SK-N-MC (cell line): Measurements from ENCODE around the gene GNG12.

Source experiments
- EZH2 ChIP-seq: fragments of 200-600 bp; sonication (generic); IDR thresholded peaks from one replicate; pipeline ENCODE4 v1.6.1; 2017; ENCODE audit warnings: antibody characterized with exemption
- POLR2AphosphoS5 ChIP-seq: IDR thresholded peaks from 2 replicates; pipeline ENCODE4 v1.6.1; 2012; ENCODE audit warnings: mild to moderate bottlenecking, low read depth, low read length, borderline replicate concordance

DNA sequence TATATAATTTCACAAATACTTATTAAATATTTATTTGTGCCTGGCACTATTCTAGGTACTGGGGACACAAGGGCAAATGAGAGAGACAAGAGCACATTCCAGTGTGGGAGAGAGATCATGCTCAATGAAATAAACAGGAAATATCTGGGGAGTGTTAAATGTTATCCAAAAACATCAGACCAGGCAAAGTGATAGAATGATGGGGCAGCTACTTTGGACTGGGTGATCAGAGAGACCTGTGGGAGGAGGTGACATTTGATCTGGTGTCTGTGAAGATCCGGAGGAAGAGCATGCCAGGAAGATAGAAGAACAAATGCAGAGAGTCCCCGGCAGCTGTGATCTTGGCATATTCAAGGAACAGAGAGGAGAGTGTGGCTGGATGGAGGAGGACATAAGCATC is 27.5 kb upstream of the GNG12 start:
- TF ChIP-seq EZH2 (no peak), POLR2AphosphoS5 (no peak)
